Right lobe of liver (tissue), 6 donors: ENCODE results near the gene TAF12. TPM values are rescaled to one million over a fixed set of nuclear protein-coding genes. Genes with fewer than 3 reads are reported as not detected.
"Not testable (repeated sequence)": the region's sequence is repeated elsewhere in the genome, so short reads cannot be mapped to it uniquely, and the experiment has no call there.

Experiments used
- ATAC-seq, 4 donors: fragments of 200-7000 bp; cut with Tn5 transposase; one replicate each; pipeline ENCODE4 v1.9.1; 2020; ENCODE audit warnings: mild to moderate bottlenecking in 4 of 4, moderate library complexity in 4 of 4
- DNase-seq, 3 donors: peaks; one replicate each; pipeline ENCODE4 v3.0.0-alpha.2; 2020
- H3K27ac ChIP-seq, 3 donors: fragments of 200-600 bp; one replicate each; pipeline ENCODE4 v1.8.0; 2022
- H3K27me3 ChIP-seq, 2 donors: fragments of 200-600 bp; one replicate each; pipeline ENCODE4 v1.8.0; 2022
- H3K36me3 ChIP-seq, 4 donors: fragments of 200-600 bp; sonication (generic) in 1 of 4; one replicate each; pipeline versions ENCODE4 v1.5.1 to v1.8.0; 2017 to 2022; ENCODE audit warnings: control low read depth in 1 of 4
- H3K4me1 ChIP-seq, 4 donors: fragments of 200-600 bp; sonication (generic) in 1 of 4; one replicate each; pipeline versions ENCODE4 v1.5.1 to v1.8.0; 2017 to 2022; ENCODE audit warnings: control low read depth in 1 of 4
- H3K4me3 ChIP-seq, 3 donors: fragments of 200-600 bp; one replicate each; pipeline ENCODE4 v1.8.0; 2022
- H3K9me3 ChIP-seq, 4 donors: fragments of 200-600 bp; sonication (generic) in 1 of 4; one replicate each; pipeline versions ENCODE4 v1.5.1 to v1.8.0; 2017 to 2022; ENCODE audit warnings: control low read depth in 1 of 4
- CTCF ChIP-seq, 4 donors: fragments of 200-600 bp in 3 of 4; fragments of 450-650 bp in 1 of 4; IDR thresholded peaks; one replicate each; pipeline versions ENCODE4 v1.5.1 to v1.8.0; 2016 to 2022; ENCODE audit warnings: antibody characterized with exemption in 4 of 4, mild to moderate bottlenecking in 2 of 4
- POLR2A ChIP-seq: fragments of 450-650 bp; IDR thresholded peaks from one replicate; pipeline ENCODE4 v1.6.1; 2017; ENCODE audit warnings: antibody characterized with exemption, mild to moderate bottlenecking
- WGBS: methylation state at CpG from one replicate; pipeline ENCODE4 v1.1.6; 2018; ENCODE audit warnings: low coverage, low lambda C conversion rate; ENCODE audit not compliant: insufficient coverage; ENCODE audit errors: missing lambda C conversion rate; 5-methylcytosine and 5-hydroxymethylcytosine counted together
- intact Hi-C, 2 donors: fragments of 100-400 bp; cut with DNase I; formaldehyde crosslinking; loops; one replicate each; pipeline versions ENCODE4 v1.11.2 to v1.14.1; 2022
- total RNA-seq, 6 experiments: library from RNA; depleted of rRNA in 2 of 6; stranded (reverse); fragments of >200 nt in 2 of 6; fragmentation: NEBNext Ultra II Directional in 3 of 6; extraction: Animal tissue kit (Norgen Biotek cat#: 25700) in 3 of 6; gene quantifications; one replicate each; pipeline versions ENCODE4 v1.1.0 to v1.2.4, GENCODE V29; 2016 to 2023
- donor health status: DM: no; HTN: yes; CAD: no.
- donor health status: DM: no; HTN: no; CAD: no.
- donor health status: DM: no; HTN: no; CAD: no.
- donor health status: DM: no; HTN: yes; CAD: no.
- donor health status: DM: no; HTN: yes; CAD: no.

TAF12 gene
- total RNA-seq, 6 experiments from 2014 or later, result 7.8 to 12.0 (median 10.3) TPM

- intact Hi-C loops, result no loop called here
These were observed 33.0 kb upstream of the TAF12 start for GRCh38 chr1:28675924-28676257.

GRCh38 chr1:28672971-28673370 is 30.1 kb upstream of the TAF12 start:
- WGBS, result 90% methylated on average over 15 of the region's 15 CpGs

More at GRCh38 chr1:28675924-28676257, 33.0 kb upstream of the TAF12 start:
- ATAC-seq (no peak), DNase-seq (no peak)
- Histone ChIP-seq H3K4me3 (no peak overlapping the region), H3K9me3 (no peaks in the 10 kb centered on the region), H3K4me1 (no peaks in the 10 kb centered on the region), H3K27me3 (no peaks in the 10 kb centered on the region), H3K36me3 (no peaks in the 10 kb centered on the region), H3K27ac (no peak overlapping the region)
- TF ChIP-seq POLR2A (no peak), CTCF (IDR thresholded peaks at IDR 0.05) (no peak)

GRCh38 chr1:28671254-28671780 is 28.4 kb upstream of the TAF12 start:
- intact Hi-C loops, result no loop called here
- H3K9me3 ChIP-seq, result no peaks in the 10 kb centered on the region
- 96% methylated on average over 16 of the region's 20 CpGs for WGBS
- no peaks in the 10 kb centered on the region for H3K27me3 ChIP-seq
- no peak for DNase-seq
- no peaks in the 10 kb centered on the region for H3K36me3 ChIP-seq
- H3K4me3 ChIP-seq, result no peak overlapping the region
- no peak for ATAC-seq
- TF ChIP-seq CTCF (IDR thresholded peaks at IDR 0.05) (no peak), POLR2A (no peak)
- H3K27ac ChIP-seq, result no peak overlapping the region
- H3K4me1 ChIP-seq, result peaks cover 0 to 14% (median 0%) of the 10 kb centered on the region in 4 donors

More at GRCh38 chr1:28672971-28673370, 30.1 kb upstream of the TAF12 start:
- H3K9me3 ChIP-seq, H3K4me3 ChIP-seq, H3K27ac ChIP-seq, H3K27me3 ChIP-seq, H3K36me3 ChIP-seq, intact Hi-C loops, DNase-seq, ATAC-seq: not testable (repeated sequence)
- H3K4me1 ChIP-seq, result peaks cover 0 to 12% (median 0%) of the 10 kb centered on the region in 4 donors

- 0% methylated on average over 19 of the region's 63 CpGs for WGBS
- TF ChIP-seq CTCF (IDR thresholded peaks at IDR 0.05), result no peak
- peak; percentile 22 for TF ChIP-seq POLR2A
- peak; percentile 63 to 67 (median 66) for DNase-seq
- intact Hi-C loops, result no loop called here
- Histone ChIP-seq H3K4me1 (peaks cover 0 to 14% (median 0%) of the 10 kb centered on the region in 4 donors), H3K4me3 (peak overlapping the region; percentile 78 to 98 (median 90)), H3K27ac (peak overlapping the region; percentile 83 to 98 (median 94)), H3K36me3 (no peaks in the 10 kb centered on the region), H3K9me3 (no peaks in the 10 kb centered on the region), H3K27me3 (no peaks in the 10 kb centered on the region)
- peak; percentile 56 to 78 (median 70) for ATAC-seq
These were observed 26.3 kb upstream of the TAF12 start for GRCh38 chr1:28668956-28669723.

- Histone ChIP-seq H3K27me3 (no peaks in the 10 kb centered on the region), H3K4me3 (peak within 1 kb of the TSS; percentile 78 to 98 (median 90)), H3K4me1 (peaks cover 0 to 14% (median 0%) of the 10 kb centered on the region in 4 donors), H3K9me3 (no peaks in the 10 kb centered on the region), H3K27ac (peak within 1 kb of the TSS; percentile 85 to 98 (median 96)), H3K36me3 (no peaks in the 10 kb centered on the region)
- 9% methylated on average over 9 of the region's 57 CpGs for WGBS
- DNase-seq, result peak; percentile 91 to 92 (median 91)
- ATAC-seq, result peak; percentile 89 to 94 (median 93)
- TF ChIP-seq POLR2A (no peak), CTCF (IDR thresholded peaks at IDR 0.05) (no peak)
- intact Hi-C loops, result no loop called here
These were observed 25.5 kb upstream of the TAF12 start, which contains the start of gene GMEB1 for GRCh38 chr1:28668191-28668955. Gene GMEB1, plus strand, starts transcription at chr1:28668784. Its CDS starts 14,829 bp downstream, at chr1:28683613.
